Measurements from ENCODE around the gene CDC42BPA. TPM values are rescaled to one million over a fixed set of nuclear protein-coding genes. Genes with fewer than 3 reads are reported as not detected.

Gene CDC42BPA
- total and polyA plus RNA-seq, 2 of the 8 experiments (the other 6 are each of a cell fraction or from before 2014, with no cell fraction given), result 7.1 to 28.5 TPM

- Histone ChIP-seq H3K23me2 (ENCODE audit: low read depth, low read length) (no peaks in the 10 kb centered on the region), H3K79me1 (ENCODE audit: low read depth, low read length) (no peaks in the 10 kb centered on the region), H4K20me1 (replicated peaks in 1 of 2; ENCODE audit: control insufficient read depth in 1 of 2, insufficient read depth in 2 of 2, low read length in 2 of 2) (no peaks in the 10 kb centered on the region), H3K18ac (ENCODE audit: extremely low read depth, low read length) (no peak overlapping the region), H3K27me3 (replicated peaks in 1 of 4; ENCODE audit: control insufficient read depth in 3 of 4, extremely low read depth in 1 of 4, insufficient read depth in 3 of 4, low read length in 3 of 4) (no peaks in the 10 kb centered on the region), H3K4ac (replicated peaks; ENCODE audit: insufficient read length, low read depth, low read length) (no peak overlapping the region), H3K9ac (replicated peaks in 1 of 4; ENCODE audit: extremely low read depth in 1 of 4, low read depth in 3 of 4, low read length in 3 of 4) (no peak overlapping the region), H3K23ac (ENCODE audit: insufficient read length) (no peak overlapping the region), H2BK20ac (ENCODE audit: low read length) (no peak overlapping the region), H3K36me3 (ENCODE audit: control insufficient read depth in 2 of 4, insufficient read depth in 4 of 4, low read length in 3 of 4) (peaks cover 0 to 5% (median 4%) of the 10 kb centered on the region in 4 experiments; a peak in 4 of 8 replicates), H3K4me1 (replicated peaks in 1 of 4; ENCODE audit: control insufficient read depth in 3 of 4, insufficient read depth in 4 of 4, low read length in 3 of 4) (no peaks in the 10 kb centered on the region; a peak in 1 of 7 replicates), H3K27ac (ENCODE audit: low read depth, low read length) (no peak overlapping the region), H2BK5ac (ENCODE audit: low read depth, low read length) (no peak overlapping the region), H3K4me3 (ENCODE audit: extremely low read depth in 1 of 4, insufficient read depth in 2 of 4, low read depth in 3 of 4, low read length in 4 of 4) (no peak overlapping the region), H3K9me3 (ENCODE audit: insufficient read depth in 2 of 2, low read depth in 1 of 2, low read length in 1 of 2) (no peaks in the 10 kb centered on the region), H3K79me2 (ENCODE audit: control insufficient read depth in 1 of 2, insufficient read depth in 2 of 2, low read length in 2 of 2) (no peaks in the 10 kb centered on the region), H4K5ac (ENCODE audit: insufficient read length, low read depth, low read length) (no peak overlapping the region), H2BK15ac (ENCODE audit: low read length) (no peak overlapping the region), H3K14ac (ENCODE audit: insufficient read length) (no peak overlapping the region), H2AK5ac (ENCODE audit: low read depth, low read length) (no peak overlapping the region), H2BK12ac (ENCODE audit: low read depth, low read length) (no peak overlapping the region), H3K56ac (replicated peaks; ENCODE audit: insufficient read length, low read depth, low read length) (no peak overlapping the region), H2AFZ (ENCODE audit: low read length) (no peak overlapping the region), H2BK120ac (replicated peaks; ENCODE audit: low read depth, low read length) (no peak overlapping the region), H4K91ac (replicated peaks; ENCODE audit: insufficient read length, low read length) (no peak overlapping the region), H4K8ac (ENCODE audit: extremely low read depth, insufficient read depth, low read length) (no peak overlapping the region), H3K4me2 (ENCODE audit: insufficient read depth in 1 of 2, low read depth in 2 of 2, low read length in 2 of 2) (no peak overlapping the region)
- DNase-seq (ENCODE audit: low read depth in 1 of 2, low spot score in 2 of 2) (no peak), FAIRE-seq (no peak)
- ChIA-PET CTCF (ENCODE audit: partially characterized antibody) (no interaction called here), POLR2A (ENCODE audit: partially characterized antibody) (no interaction called here)
- WGBS, 2 experiments (ENCODE audit: extremely low coverage in 1 of 2, insufficient coverage in 1 of 2, insufficient read length in 1 of 2, insufficient replicate concordance in 2 of 2, low coverage in 1 of 2, low lambda C conversion rate in 2 of 2, missing lambda C conversion rate in 1 of 2), result 91% methylated on average over 1 of the region's 1 CpG; no CpG with 5 or more reads in 1 of the 2 experiments
These were observed 281.2 kb downstream of the CDC42BPA start for GRCh38 chr1:227037121-227037520.

Data from H1 (cell line).